GM19438 (cell line): ENCODE measurements around the gene CSNK1E.

Experiments
- ATAC-seq: cut with Tn5 transposase; IDR thresholded peaks from one replicate; pipeline ENCODE4 v1.9.1; 2021; ENCODE audit warnings: low read depth; ENCODE audit not compliant: unreplicated experiment

The CSNK1E gene

GRCh38 chr22:38251341-38251692 is 65.9 kb downstream of the CSNK1E start:
- no peak for ATAC-seq

- ATAC-seq: no peak
Measured at GRCh38 chr22:38250643-38251340, 66.4 kb downstream of the CSNK1E start.

- no peak for ATAC-seq
Measured at GRCh38 chr22:38249803-38250642, 67.2 kb downstream of the CSNK1E start.

GRCh38 chr22:38249301-38249700 is 67.9 kb downstream of the CSNK1E start:
- no peak for ATAC-seq

- no peak for ATAC-seq
Measured at GRCh38 chr22:38248280-38248679, 69.0 kb downstream of the CSNK1E start.

- ATAC-seq: no peak
Measured at GRCh38 chr22:38247713-38248112, 69.5 kb downstream of the CSNK1E start.

- ATAC-seq: no peak
Measured at GRCh38 chr22:38246692-38247091, 70.5 kb downstream of the CSNK1E start.

GRCh38 chr22:38246046-38246658 is 71.1 kb downstream of the CSNK1E start:
- no peak for ATAC-seq

- ATAC-seq: no peak
Measured at GRCh38 chr22:38244106-38244505, 73.1 kb downstream of the CSNK1E start.

- no peak for ATAC-seq
Measured at GRCh38 chr22:38243007-38243765, 74.0 kb downstream of the CSNK1E start.

GRCh38 chr22:38240734-38241252 is 76.4 kb downstream of the CSNK1E start:
- ATAC-seq: no peak
